CD4-positive, alpha-beta T cell treated with Interferon gamma for 1 hour (primary cell): ENCODE measurements around the gene PSTPIP2.
A peak's percentile ranks its signal among the peaks of the same experiment; 100 is the strongest.
"Not testable (repeated sequence)": the region's sequence is repeated elsewhere in the genome, so short reads cannot be mapped to it uniquely, and the experiment has no call there.

Experiments used
- DNase-seq: peaks from one replicate; pipeline ENCODE4 v3.0.0-alpha.2; 2020

PSTPIP2 gene

GRCh38 chr18:46071653-46072375, at the start of gene PSTPIP2:
TSS of gene PSTPIP2 (minus strand) at chr18:46072260. CDS start at chr18:46072188, 72 bp downstream.
- DNase-seq = peak; percentile 67

GRCh38 chr18:46113751-46114150, 41.7 kb upstream of the PSTPIP2 start:
- no peak for DNase-seq

DNA sequence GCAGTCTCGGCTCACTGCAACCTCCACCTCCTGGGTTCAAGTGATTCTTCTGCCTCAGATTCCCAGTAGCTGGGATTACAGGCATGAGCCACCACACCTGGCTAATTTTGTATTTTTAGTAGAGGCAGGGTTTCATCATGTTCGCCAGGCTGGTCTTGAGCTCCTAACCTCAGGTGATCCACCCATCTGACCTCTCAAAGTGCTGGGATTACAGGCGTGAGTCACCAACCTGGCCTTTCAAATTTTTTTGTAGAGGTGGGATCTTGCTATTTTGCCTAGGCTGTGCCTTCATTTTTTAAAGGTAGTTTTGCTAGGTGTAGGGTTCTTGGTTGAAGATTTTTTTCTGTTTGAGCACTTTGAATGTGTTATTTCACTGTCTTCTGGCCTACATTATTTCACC, 38.3 kb upstream of the PSTPIP2 start:
- DNase-seq = no peak

- DNase-seq = no peak
Observed at GRCh38 chr18:46109386-46109785, 37.3 kb upstream of the PSTPIP2 start.

- peak; percentile 71 for DNase-seq
Observed at GRCh38 chr18:46104128-46104911, 32.3 kb upstream of the PSTPIP2 start, which contains the start of gene HAUS1. TSS of gene HAUS1 (plus strand) at chr18:46104385. CDS start at chr18:46104412, 27 bp downstream.

- no peak for DNase-seq
Observed at GRCh38 chr18:46099463-46099862, 27.4 kb upstream of the PSTPIP2 start.

DNA sequence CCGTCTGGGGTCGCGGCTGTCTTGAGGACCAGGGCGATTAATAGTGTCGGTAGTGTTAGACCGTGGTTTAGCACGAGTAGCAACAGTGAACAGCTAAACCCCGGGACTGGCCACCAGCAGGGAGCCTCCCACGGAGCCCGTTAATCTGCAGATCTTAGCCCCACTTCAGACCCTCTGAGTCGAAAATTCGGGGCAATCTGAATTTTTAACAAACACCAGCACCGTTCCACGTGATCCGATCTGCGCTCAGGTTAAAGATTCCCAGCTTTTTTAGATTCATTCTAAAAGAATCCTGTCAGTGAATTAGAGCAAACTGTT, 26.5 kb upstream of the PSTPIP2 start:
- no peak for DNase-seq

DNA sequence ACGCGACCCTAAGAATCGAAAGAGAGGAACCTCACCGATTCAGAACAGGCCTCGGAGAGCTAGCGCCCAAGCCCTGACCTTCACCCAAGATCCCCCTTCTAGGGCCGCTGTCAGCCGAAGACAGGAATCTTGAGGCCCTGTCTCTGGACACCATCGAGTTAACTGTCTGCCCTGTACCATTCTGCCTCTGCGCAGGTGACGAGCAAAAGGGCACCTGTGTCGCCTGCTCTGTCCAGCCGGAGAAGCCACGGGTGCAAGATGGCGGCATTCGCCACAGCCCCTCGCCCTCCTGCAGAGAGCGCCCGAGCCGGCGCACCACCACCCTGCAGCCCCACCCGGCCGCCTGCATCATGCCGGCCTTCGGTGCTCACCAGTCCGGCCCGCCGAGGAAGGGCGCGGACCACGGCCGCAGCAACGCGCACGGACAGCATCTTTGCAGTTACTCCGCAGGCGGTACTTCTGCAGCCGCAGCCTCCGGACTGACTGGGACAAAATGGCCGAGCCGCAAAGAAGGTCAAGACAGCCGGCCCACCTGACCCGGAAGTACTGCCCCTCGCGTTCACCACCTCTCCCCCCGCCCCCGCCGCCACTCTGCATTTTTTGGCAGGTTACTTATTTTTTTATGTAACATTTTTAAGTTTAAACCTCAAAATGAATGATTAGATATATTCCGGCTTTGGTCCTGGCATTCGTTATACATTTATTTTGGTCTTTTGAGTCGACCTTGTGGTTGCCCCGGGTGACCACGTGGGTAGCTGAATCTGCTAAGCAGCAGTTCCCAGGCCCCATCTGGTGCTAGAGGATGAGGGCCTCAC, 25.9 kb upstream of the PSTPIP2 start, which contains the start of gene ATP5F1A:
ATP5F1A (minus strand) TSS at position 496 of the 815 bp plus-strand sequence; CDS start at position 431, 65 bp downstream.
- DNase-seq = peak; percentile 82

- peak; percentile 4 for DNase-seq
Observed at GRCh38 chr18:46097431-46097800, 25.4 kb upstream of the PSTPIP2 start.

DNA sequence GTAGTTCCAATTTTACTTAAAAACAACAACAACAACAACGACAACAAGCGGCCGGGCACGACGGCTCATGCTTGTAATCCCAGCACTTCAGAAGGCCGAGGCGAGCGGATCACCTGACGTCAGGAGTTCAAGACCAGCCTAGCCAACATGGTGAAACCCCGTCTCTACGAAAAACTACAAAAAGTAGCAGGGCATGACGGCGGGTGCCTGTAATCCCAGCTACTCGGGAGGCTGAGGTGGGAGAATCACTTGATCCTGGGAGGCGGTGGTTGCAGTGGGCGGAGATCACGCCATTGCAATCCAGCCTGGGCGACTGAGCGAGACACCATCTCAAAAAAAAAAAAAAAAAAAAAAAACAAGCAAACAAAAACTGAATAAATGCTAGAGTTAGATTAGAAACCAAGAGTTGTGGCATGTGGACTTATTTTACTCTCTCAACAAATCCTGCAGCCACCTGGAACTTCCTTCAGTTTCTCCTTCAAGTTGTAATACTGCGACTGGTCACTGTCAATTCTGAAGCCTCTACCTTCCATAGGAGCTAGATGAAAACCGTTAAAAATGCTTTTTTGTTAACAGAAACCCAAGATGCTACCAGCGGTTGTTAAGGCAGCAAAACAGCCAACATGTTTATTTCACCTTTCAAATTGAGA, 24.7 kb upstream of the PSTPIP2 start:
- no peak for DNase-seq

DNA sequence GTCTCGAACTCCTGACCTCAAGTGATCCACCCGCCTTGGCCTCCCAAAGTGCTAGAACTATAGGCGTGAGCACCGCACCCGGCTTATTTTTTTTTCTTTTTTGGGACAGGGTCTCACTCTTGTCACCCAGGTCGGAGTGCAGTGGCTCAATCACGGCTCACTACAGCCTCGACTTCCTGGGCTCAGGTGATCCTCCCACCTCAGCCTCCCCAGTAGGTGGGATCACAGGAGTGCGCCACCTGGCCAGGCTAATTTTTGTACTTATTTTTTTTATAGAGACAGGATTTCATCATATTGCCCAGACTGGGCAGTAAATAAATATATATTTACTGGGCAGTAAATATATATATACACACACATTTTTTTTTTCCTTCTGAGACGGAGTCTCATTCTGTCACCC, 23.5 kb upstream of the PSTPIP2 start:
- no peak for DNase-seq

DNA sequence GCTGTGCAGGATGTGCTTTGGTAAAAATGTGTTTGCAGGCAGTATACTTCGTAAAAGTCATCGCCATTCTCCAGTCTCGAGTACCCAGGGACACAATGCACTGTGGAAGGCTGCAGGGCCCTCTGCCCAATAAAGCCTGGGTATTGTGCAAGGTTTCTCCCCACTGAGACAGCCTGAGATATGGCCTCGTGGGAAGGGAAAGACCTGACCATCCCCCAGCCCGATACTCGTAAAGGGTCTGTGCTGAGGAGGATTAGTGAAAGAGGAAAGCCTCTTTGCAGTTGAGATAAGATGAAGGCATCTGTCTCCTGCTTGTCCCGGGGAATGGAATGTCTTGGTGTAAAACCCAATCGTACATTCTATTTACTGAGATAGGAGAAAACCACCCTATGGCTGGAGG, 16.4 kb upstream of the PSTPIP2 start:
- not testable (repeated sequence) for DNase-seq

DNA sequence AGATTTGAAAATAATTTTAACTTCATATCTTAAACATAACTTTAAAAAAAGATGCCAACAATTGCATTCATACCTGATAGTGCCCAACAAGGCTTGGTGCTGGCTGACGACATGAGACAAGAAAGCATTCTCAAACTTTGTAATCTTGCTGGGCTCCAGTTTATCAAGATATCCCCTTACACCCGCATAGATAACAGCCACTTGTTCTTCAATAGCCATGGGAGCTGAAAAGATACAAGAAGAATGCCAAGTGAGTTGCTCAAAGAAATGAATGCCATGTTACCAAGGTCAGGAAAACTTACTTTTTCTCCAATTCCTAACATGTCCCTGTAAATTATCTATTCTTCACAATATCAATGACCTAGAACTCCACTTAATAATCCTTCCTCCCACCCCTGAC, 12.4 kb upstream of the PSTPIP2 start:
- no peak for DNase-seq

- DNase-seq = no peak
Observed at GRCh38 chr18:46080156-46080555, 8.1 kb upstream of the PSTPIP2 start.

- DNase-seq = no peak
Observed at GRCh38 chr18:46079336-46079735, 7.3 kb upstream of the PSTPIP2 start.

DNA sequence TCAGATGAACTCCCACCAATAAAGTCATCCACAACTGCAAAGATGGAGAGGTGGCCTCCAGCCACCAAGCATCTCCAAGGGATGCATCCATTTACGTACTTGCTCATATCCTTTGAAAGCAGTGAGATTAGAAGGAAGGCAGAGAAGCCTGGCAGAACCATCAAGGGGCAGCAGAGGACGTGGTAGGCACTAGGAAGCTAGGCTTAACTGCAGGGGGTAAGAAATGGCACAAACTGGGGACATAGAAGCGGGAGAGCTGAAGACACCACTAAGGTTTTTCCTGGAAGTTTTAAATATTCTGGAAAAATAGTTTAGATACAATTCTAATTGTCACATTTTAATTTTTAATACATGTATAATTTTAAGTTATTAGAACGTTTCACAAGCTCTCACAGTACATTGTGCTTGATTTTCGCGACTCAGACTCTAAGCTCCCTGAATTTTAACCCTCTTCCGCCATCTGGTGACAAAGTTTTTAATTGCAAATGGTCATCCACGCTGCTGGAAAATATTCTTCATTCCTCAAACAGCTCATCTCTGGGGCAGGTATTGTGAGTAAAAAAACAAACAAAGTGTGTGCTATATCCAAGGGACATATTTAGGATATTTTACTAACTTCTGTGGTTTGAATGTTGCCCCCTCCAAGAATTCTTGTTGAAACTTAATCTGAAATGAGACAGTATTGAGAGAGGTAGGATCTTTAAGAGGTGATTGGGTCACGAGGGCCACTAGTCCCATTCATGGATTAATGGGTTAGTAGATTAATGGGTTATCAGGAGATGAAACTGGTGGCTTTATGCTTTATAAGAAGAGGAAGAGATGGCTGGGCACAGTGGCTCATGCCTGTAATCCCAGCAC, 1.6 kb upstream of the PSTPIP2 start:
- DNase-seq = peak; percentile 14

DNA sequence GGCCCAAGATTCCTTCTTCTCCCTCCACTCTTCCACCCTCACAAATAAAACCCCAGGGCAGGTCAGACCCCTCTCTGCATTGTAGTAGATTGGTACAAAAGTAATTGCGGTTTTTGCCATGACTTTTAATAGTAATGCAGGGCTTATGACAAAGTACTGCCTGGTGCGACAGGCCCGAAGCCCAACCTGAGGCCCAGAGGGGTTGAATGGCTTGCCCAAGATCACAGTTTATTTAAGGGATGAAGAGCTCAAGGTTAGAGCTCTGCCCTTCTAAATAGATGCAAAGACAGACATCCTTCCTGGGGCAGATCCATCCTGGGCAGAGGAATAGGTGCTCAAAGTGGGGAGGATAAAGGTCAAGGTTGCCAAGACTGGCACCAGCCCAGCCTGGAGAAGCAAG, 899 bp upstream of the PSTPIP2 start:
- DNase-seq = no peak

- no peak for DNase-seq
Observed at GRCh38 chr18:46072376-46072867, 362 bp upstream of the PSTPIP2 start.

- DNase-seq = peak; percentile 22
Observed at GRCh38 chr18:46070815-46071652, 1.0 kb downstream of the PSTPIP2 start.

DNA sequence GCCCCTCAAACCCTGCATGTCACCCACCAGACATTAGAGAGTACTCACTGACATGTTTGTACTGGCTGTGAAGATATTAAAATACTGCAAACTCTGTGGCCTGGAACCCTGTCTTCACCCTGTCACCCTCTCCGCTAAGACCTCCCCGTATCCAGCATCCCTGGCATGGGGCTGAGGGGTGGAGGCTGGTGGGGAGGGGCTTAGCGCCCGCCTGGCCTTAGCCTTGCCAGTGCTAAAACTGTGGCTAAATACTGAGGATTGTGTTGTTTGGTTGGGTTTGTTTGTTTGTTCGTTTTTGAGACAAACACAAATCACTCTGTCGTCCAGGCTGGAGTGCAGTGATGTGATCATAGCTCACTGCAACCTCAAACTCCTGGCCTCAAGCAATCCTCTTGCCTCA, 1.8 kb downstream of the PSTPIP2 start:
- no peak for DNase-seq

DNA sequence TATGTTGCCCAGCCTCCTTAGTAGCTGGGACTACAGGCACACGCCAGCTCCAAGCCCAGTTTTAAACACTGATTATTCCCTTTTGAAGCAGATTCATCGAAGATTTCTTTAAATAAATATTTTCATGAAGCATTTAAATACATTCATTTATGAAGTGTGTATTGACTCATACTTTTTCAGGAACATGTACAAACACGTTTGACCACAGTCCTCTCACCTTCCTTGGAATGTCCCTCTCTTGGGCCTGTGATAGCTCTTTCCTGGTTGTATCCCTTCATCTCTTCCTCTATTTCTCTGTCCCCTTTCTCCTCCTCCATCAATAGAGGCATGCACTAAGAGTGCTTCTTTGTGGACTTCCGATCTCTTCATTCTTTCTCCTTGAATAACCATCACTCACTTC, 2.5 kb downstream of the PSTPIP2 start:
- DNase-seq = no peak
